ENCODE data around the gene ATP5F1C. TPM values are rescaled to one million over a fixed set of nuclear protein-coding genes. Genes with fewer than 3 reads are reported as not detected.

ATP5F1C gene
- total and polyA plus RNA-seq, 2 experiments from 2014 or later, result 269 to 416 TPM

- Histone ChIP-seq H2AFZ (no peak overlapping the region), H3K79me2 (no peaks in the 10 kb centered on the region), H3K9me3 (ENCODE audit: low read depth) (no peaks in the 10 kb centered on the region), H3K27me3 (no peaks in the 10 kb centered on the region), H3K27ac (no peak overlapping the region), H4K20me1 (ENCODE audit: insufficient read depth, poor library complexity, severe bottlenecking) (no peaks in the 10 kb centered on the region), H3K4me1 (ENCODE audit: insufficient read depth) (no peaks in the 10 kb centered on the region), H3K4me2 (no peak overlapping the region), H3K9me2 (replicated peaks; ENCODE audit: insufficient read depth) (no peaks in the 10 kb centered on the region), H3K4me3 (no peak overlapping the region), H3K36me3 (replicated peaks; ENCODE audit: insufficient read depth, low read depth) (no peaks in the 10 kb centered on the region)
- 96% methylated on average over 5 of the region's 5 CpGs for WGBS (ENCODE audit: low lambda C conversion rate, missing lambda C conversion rate)
- no peak for DNase-seq (ENCODE audit: low spot score)
- no peak for TF ChIP-seq EZH2 (IDR thresholded peaks at IDR 0.05; ENCODE audit: borderline replicate concordance)
- TF ChIP-seq CTCF (IDR thresholded peaks at IDR 0.05; ENCODE audit: poor library complexity), result no peak
- no peak for TF ChIP-seq EZH2phosphoT487 (IDR thresholded peaks at IDR 0.05; ENCODE audit: low read depth, severe bottlenecking, unreplicated experiment)
These were observed 37.8 kb upstream of the ATP5F1C start for GRCh38 chr10:7750222-7750621.

GRCh38 chr10:7752251-7752650, 35.7 kb upstream of the ATP5F1C start:
- Histone ChIP-seq H4K20me1 (ENCODE audit: insufficient read depth, poor library complexity, severe bottlenecking) (no peaks in the 10 kb centered on the region), H3K9me2 (replicated peaks; ENCODE audit: insufficient read depth) (no peaks in the 10 kb centered on the region), H3K4me1 (ENCODE audit: insufficient read depth) (no peaks in the 10 kb centered on the region), H3K36me3 (replicated peaks; ENCODE audit: insufficient read depth, low read depth) (no peaks in the 10 kb centered on the region), H3K4me2 (no peak overlapping the region), H3K27ac (no peak overlapping the region), H3K4me3 (no peak overlapping the region), H3K27me3 (no peaks in the 10 kb centered on the region), H3K9me3 (ENCODE audit: low read depth) (no peaks in the 10 kb centered on the region), H2AFZ (no peak overlapping the region), H3K79me2 (no peaks in the 10 kb centered on the region)
- no peak for TF ChIP-seq CTCF (IDR thresholded peaks at IDR 0.05; ENCODE audit: poor library complexity)
- TF ChIP-seq EZH2 (IDR thresholded peaks at IDR 0.05; ENCODE audit: borderline replicate concordance), result no peak
- no peak for TF ChIP-seq EZH2phosphoT487 (IDR thresholded peaks at IDR 0.05; ENCODE audit: low read depth, severe bottlenecking, unreplicated experiment)
- 96% methylated on average over 6 of the region's 6 CpGs for WGBS (ENCODE audit: low lambda C conversion rate, missing lambda C conversion rate)
- no peak for DNase-seq (ENCODE audit: low spot score)

- H3K9me3 ChIP-seq (ENCODE audit: low read depth), result no peaks in the 10 kb centered on the region
- H3K9me2 ChIP-seq (replicated peaks; ENCODE audit: insufficient read depth), result no peaks in the 10 kb centered on the region
- no peaks in the 10 kb centered on the region for H3K4me1 ChIP-seq (ENCODE audit: insufficient read depth)
- WGBS (ENCODE audit: low lambda C conversion rate, missing lambda C conversion rate), result 96% methylated on average over 3 of the region's 3 CpGs
- H3K36me3 ChIP-seq (replicated peaks; ENCODE audit: insufficient read depth, low read depth), result no peaks in the 10 kb centered on the region
- H3K4me3 ChIP-seq, result no peak overlapping the region
- H4K20me1 ChIP-seq (ENCODE audit: insufficient read depth, poor library complexity, severe bottlenecking), result no peaks in the 10 kb centered on the region
- no peak overlapping the region for H3K27ac ChIP-seq
- TF ChIP-seq EZH2phosphoT487 (IDR thresholded peaks at IDR 0.05; ENCODE audit: low read depth, severe bottlenecking, unreplicated experiment) (no peak), CTCF (IDR thresholded peaks at IDR 0.05; ENCODE audit: poor library complexity) (no peak), EZH2 (IDR thresholded peaks at IDR 0.05; ENCODE audit: borderline replicate concordance) (no peak)
- DNase-seq (ENCODE audit: low spot score), result no peak
- no peak overlapping the region for H3K4me2 ChIP-seq
- no peaks in the 10 kb centered on the region for H3K79me2 ChIP-seq
- H3K27me3 ChIP-seq, result no peaks in the 10 kb centered on the region
- no peak overlapping the region for H2AFZ ChIP-seq
These were observed 32.9 kb upstream of the ATP5F1C start for GRCh38 chr10:7755103-7755502.

Data from hepatocyte (in vitro differentiated cells).